ENCODE data around the gene FBXL13. TPM values are rescaled to one million over a fixed set of nuclear protein-coding genes. Genes with fewer than 3 reads are reported as not detected.
"Not testable (repeated sequence)": the region's sequence is repeated elsewhere in the genome, so short reads cannot be mapped to it uniquely, and the experiment has no call there.

The FBXL13 gene
- total and polyA plus RNA-seq, 11 donors = 0.16 to 1.2 (median 0.41) TPM; not detected in 1

DNA sequence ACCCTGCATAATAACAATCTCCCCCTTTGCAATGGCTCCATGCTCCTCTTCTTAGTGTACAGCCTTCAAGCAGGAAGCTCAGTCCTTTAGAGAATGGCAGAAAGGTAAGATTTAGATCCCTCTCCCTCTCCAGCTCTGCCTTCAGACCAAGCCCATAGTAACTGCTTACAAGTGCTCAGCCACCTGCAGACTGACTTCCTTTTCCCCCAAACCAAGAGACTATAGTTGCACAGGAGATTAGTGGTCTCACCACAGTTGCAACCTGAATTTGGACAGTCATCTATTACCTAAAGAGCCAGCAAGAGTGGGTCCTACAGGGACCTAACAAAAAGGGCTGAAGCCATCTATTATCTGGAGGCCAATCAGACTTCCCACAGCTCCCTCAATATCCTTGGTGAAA is 16.5 kb downstream of the FBXL13 start:
- ATAC-seq = no peak

DNA sequence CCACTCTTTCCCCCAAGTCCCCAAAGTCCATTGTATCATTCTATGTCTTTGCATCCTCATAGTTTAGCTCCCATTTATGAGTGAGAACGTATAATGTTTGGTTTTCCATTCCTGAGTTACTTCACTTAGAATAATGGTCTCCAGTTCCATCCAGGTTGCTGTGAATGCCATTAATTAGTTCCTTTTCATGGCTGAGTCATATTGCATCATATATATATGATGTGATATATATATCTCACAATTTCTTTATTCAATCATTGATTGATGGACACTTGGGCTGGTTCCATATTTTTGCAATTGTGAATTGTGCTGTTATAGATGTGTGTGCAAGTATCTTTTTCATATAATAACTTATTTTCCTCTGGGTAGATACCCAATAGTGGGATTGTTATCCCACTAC is 18.6 kb downstream of the FBXL13 start:
- ATAC-seq; H3K4me1 ChIP-seq; H3K9me3 ChIP-seq; DNase-seq; H3K27ac ChIP-seq; H3K36me3 ChIP-seq; intact Hi-C loops (cut with DNase I); H3K4me3 ChIP-seq; H3K27me3 ChIP-seq: not testable (repeated sequence)
- WGBS, 4 donors = 89 to 94% (median 92%) methylated on average over 1 of the region's 1 CpG

More for the DNA sequence above, 16.5 kb downstream of the FBXL13 start:
- no peaks in the 10 kb centered on the region for H3K9me3 ChIP-seq
- no peak for TF ChIP-seq POLR2A (IDR thresholded peaks at IDR 0.05)
- TF ChIP-seq, protein P1, sequence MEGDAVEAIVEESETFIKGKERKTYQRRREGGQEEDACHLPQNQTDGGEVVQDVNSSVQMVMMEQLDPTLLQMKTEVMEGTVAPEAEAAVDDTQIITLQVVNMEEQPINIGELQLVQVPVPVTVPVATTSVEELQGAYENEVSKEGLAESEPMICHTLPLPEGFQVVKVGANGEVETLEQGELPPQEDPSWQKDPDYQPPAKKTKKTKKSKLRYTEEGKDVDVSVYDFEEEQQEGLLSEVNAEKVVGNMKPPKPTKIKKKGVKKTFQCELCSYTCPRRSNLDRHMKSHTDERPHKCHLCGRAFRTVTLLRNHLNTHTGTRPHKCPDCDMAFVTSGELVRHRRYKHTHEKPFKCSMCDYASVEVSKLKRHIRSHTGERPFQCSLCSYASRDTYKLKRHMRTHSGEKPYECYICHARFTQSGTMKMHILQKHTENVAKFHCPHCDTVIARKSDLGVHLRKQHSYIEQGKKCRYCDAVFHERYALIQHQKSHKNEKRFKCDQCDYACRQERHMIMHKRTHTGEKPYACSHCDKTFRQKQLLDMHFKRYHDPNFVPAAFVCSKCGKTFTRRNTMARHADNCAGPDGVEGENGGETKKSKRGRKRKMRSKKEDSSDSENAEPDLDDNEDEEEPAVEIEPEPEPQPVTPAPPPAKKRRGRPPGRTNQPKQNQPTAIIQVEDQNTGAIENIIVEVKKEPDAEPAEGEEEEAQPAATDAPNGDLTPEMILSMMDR (IDR thresholded peaks at IDR 0.05) = no peak
- H3K4me3 ChIP-seq = no peak overlapping the region
- no peak for DNase-seq
- H3K4me1 ChIP-seq = peaks cover 0 to 5% (median 0%) of the 10 kb centered on the region in 12 donors
- H3K27ac ChIP-seq = no peak overlapping the region
- intact Hi-C loops (cut with DNase I) = no loop called here
- no peaks in the 10 kb centered on the region for H3K27me3 ChIP-seq
- H3K36me3 ChIP-seq = no peaks in the 10 kb centered on the region

- no peaks in the 10 kb centered on the region for H3K27me3 ChIP-seq
- H3K4me3 ChIP-seq = no peak overlapping the region
- no peaks in the 10 kb centered on the region for H3K36me3 ChIP-seq
- no peak overlapping the region for H3K27ac ChIP-seq
- peaks cover 0 to 11% (median 3%) of the 10 kb centered on the region in 12 donors for H3K9me3 ChIP-seq
- DNase-seq = no peak
- ATAC-seq = no peak
- no peaks in the 10 kb centered on the region for H3K4me1 ChIP-seq
- WGBS, 4 donors = 89 to 95% (median 91%) methylated on average over 6 of the region's 6 CpGs
- TF ChIP-seq, protein P1 (IDR thresholded peaks at IDR 0.05) = no peak
- no peak for TF ChIP-seq POLR2A (IDR thresholded peaks at IDR 0.05)
- intact Hi-C loops (cut with DNase I) = no loop called here
These were observed 23.1 kb downstream of the FBXL13 start for GRCh38 chr7:103051519-103051918.

- Histone ChIP-seq H3K27ac (no peak overlapping the region), H3K9me3 (peaks cover 0 to 18% (median 4%) of the 10 kb centered on the region in 12 donors), H3K36me3 (no peaks in the 10 kb centered on the region), H3K27me3 (no peaks in the 10 kb centered on the region), H3K4me3 (no peak overlapping the region), H3K4me1 (no peaks in the 10 kb centered on the region)
- DNase-seq (no peak), ATAC-seq (no peak)
- intact Hi-C loops (cut with DNase I) = no loop called here
- 79 to 89% (median 87%) methylated on average over 2 of the region's 2 CpGs for WGBS, 4 donors
- no peak for TF ChIP-seq POLR2A (IDR thresholded peaks at IDR 0.05)
- TF ChIP-seq, protein P1 (IDR thresholded peaks at IDR 0.05) = no peak
These were observed 25.8 kb downstream of the FBXL13 start for GRCh38 chr7:103048833-103049232.

DNA sequence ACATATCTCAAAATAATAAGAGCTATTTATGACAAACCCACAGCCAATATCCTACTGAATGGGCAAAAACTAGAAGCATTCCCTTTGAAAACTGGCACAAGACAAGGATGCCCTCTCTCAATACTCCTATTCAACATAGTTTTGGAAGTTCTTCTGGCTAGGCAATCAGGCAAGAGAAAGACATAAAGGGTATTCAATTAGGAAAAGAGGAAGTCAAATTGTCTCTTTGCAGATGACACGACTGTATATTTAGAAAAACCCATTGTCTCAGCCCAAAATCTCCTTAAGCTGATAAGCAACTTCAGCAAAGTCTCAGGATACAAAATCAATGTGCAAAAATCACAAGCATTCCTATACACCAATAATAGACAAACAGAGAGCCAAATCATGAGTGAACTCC is 32.8 kb downstream of the FBXL13 start:
- intact Hi-C loops (cut with DNase I); DNase-seq; H3K27ac ChIP-seq; H3K4me1 ChIP-seq; H3K27me3 ChIP-seq; H3K36me3 ChIP-seq; H3K4me3 ChIP-seq; ATAC-seq: not testable (repeated sequence)
- 68 to 94% (median 83%) methylated on average over 1 of the region's 1 CpG for WGBS, 4 donors
- H3K9me3 ChIP-seq = peaks cover 0 to 26% (median 0%) of the 10 kb centered on the region in 12 donors

GRCh38 chr7:103037823-103038739 is 36.5 kb downstream of the FBXL13 start:
- 73 to 81% (median 78%) methylated on average over 18 to 20 of the region's 20 CpGs for WGBS, 4 donors
- not testable (repeated sequence) for H3K27me3 ChIP-seq

More at GRCh38 chr7:103037823-103038739, 36.5 kb downstream of the FBXL13 start:
- H3K4me3 ChIP-seq; H3K4me1 ChIP-seq; ATAC-seq; intact Hi-C loops (cut with DNase I); H3K36me3 ChIP-seq; H3K27ac ChIP-seq: not testable (repeated sequence)
- H3K9me3 ChIP-seq = peaks cover 0 to 12% (median 0%) of the 10 kb centered on the region in 12 donors
- DNase-seq = peak in 2 of 5 donors; percentile 32 to 43
